GM11168 (cell line): Measurements from ENCODE around the gene CCDC54.

Experiments
- in situ Hi-C: fragments of 300-500 bp; cut with MboI; formaldehyde crosslinking; loops from one replicate; pipeline ENCODE4 v1.12.0; 2022; ENCODE audit warnings: low sequenced_read_pairs; ENCODE audit not compliant: unreplicated experiment

CCDC54 gene

DNA sequence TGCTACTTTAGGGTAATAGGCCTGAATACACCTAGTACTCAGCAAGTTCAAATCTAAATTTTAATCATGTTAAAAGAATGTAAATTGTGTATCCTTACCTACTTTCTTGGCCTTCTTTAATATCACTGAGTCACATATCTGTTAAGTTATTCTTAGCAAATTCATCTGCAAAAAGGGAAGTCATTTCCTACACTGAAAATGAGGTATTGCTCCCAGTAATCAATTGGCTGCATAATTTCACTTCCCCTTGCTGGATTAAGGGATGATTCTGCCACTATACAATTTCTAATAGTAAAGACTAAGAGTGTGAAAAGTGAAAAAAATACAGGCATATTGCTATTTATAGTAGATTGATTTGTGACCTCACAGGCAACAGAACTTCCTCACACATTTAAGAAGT, 47.8 kb downstream of the CCDC54 start:
- in situ Hi-C loops = no loop called here

- in situ Hi-C loops = no loop called here
Measured at GRCh38 chr3:107426223-107426622, 49.0 kb downstream of the CCDC54 start.
